Measurements from ENCODE around the gene LFNG. TPM values are rescaled to one million over a fixed set of nuclear protein-coding genes. Genes with fewer than 3 reads are reported as not detected.

LFNG gene
- polyA plus RNA-seq, 1 donor, result 21.3 TPM

- no peak for DNase-seq
Measured at GRCh38 chr7:2517678-2518507, 1.7 kb upstream of the LFNG start.

GRCh38 chr7:2518737-2519118, 846 bp upstream of the LFNG start:
- DNase-seq, result no peak

- no peak for DNase-seq
Measured at GRCh38 chr7:2520131-2520760, 672 bp downstream of the LFNG start.

- no peak for DNase-seq
Measured at GRCh38 chr7:2520761-2521290, 1.3 kb downstream of the LFNG start.

- DNase-seq, result no peak
Measured at GRCh38 chr7:2521341-2521745, 1.8 kb downstream of the LFNG start.

GRCh38 chr7:2521952-2522591, 2.5 kb downstream of the LFNG start:
- no peak for DNase-seq

GRCh38 chr7:2522780-2523433, 3.3 kb downstream of the LFNG start:
- DNase-seq, result no peak

GRCh38 chr7:2523461-2523936, 3.9 kb downstream of the LFNG start:
- no peak for DNase-seq

- DNase-seq, result peak; percentile 59
Measured at GRCh38 chr7:2523941-2524807, 4.6 kb downstream of the LFNG start.

- DNase-seq, result no peak
Measured at GRCh38 chr7:2524808-2525657, 5.5 kb downstream of the LFNG start.

GRCh38 chr7:2525658-2526630, 6.4 kb downstream of the LFNG start:
- DNase-seq, result no peak

- no peak for DNase-seq
Measured at GRCh38 chr7:2526659-2527504, 7.3 kb downstream of the LFNG start.

- DNase-seq, result no peak
Measured at GRCh38 chr7:2527505-2528467, 8.2 kb downstream of the LFNG start.

- DNase-seq, result no peak
Measured at GRCh38 chr7:2528481-2529095, 9.0 kb downstream of the LFNG start.

- peak; percentile 54 for DNase-seq
Measured at GRCh38 chr7:2529161-2530070, 9.8 kb downstream of the LFNG start.

Measured in hindlimb muscle (tissue), 1 donor.